Measurements from ENCODE around the gene MCOLN1. TPM values are rescaled to one million over a fixed set of nuclear protein-coding genes. Genes with fewer than 3 reads are reported as not detected.

MCOLN1 gene
- total and polyA plus RNA-seq, 9 of the 15 experiments (the other 6 are each of a cell fraction or from before 2014, with no cell fraction given), result 0.25 to 15.4 (median 7.1) TPM

DNA sequence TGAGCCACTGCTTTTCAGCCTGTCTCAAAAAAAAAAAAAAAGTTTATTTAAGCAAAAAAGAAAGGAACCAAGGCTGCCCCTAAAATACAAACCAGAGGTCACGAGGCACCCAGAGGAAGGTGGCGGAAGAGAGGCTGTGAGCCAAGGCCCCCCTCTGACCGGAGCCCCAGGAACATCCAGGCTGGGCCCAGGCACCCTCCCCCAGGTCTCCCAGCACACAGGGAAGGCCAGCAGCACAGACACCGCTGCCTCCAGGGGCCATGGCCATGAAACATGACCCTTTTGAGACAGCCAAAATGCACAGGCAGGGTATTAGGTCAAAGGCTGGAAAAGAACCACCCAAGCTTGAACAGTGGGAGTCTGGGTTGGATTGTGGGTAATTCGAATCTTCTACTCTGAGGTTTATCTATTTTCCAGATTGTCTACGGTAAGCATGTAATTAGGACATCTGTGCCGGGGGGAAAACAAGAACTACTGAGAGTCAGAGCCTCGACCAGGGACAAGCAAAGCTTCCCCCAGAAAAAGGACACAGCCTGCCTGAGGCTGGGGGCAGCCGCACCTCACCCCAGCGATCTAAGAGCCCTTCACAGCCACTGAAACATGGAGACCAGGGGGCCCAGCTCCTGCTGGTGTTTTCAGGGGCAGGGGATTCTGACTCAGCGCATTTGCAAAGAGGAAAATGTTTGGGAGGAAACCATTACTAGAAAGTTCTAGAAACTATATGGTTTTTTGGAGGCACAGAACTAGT is 42.0 kb upstream of the MCOLN1 start (continued):
- TF ChIP-seq, protein P1, sequence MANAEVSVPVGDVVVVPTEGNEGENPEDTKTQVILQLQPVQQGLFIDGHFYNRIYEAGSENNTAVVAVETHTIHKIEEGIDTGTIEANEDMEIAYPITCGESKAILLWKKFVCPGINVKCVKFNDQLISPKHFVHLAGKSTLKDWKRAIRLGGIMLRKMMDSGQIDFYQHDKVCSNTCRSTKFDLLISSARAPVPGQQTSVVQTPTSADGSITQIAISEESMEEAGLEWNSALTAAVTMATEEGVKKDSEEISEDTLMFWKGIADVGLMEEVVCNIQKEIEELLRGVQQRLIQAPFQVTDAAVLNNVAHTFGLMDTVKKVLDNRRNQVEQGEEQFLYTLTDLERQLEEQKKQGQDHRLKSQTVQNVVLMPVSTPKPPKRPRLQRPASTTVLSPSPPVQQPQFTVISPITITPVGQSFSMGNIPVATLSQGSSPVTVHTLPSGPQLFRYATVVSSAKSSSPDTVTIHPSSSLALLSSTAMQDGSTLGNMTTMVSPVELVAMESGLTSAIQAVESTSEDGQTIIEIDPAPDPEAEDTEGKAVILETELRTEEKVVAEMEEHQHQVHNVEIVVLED (CRISPR knock-in tag; IDR thresholded peaks at IDR 0.05), result no peak
- no peak for TF ChIP-seq ZNF263 (CRISPR knock-in tag; IDR thresholded peaks at IDR 0.05; ENCODE audit: borderline replicate concordance)
- TF ChIP-seq MAFK (IDR thresholded peaks at IDR 0.05; ENCODE audit: low read length), result peak; percentile 52; the same call in 1 of the 2 replicates
- no peak for TF ChIP-seq EHMT2 (IDR thresholded peaks at IDR 0.05)
- no peak for TF ChIP-seq ZC3H8 (IDR thresholded peaks at IDR 0.05)
- no peak for TF ChIP-seq ZNF77 (CRISPR knock-in tag; IDR thresholded peaks at IDR 0.05)
- no peak for TF ChIP-seq CREBBP (IDR thresholded peaks at IDR 0.05; ENCODE audit: low read depth, low read length)
- TF ChIP-seq ZNF232 (CRISPR knock-in tag; IDR thresholded peaks at IDR 0.05), result no peak
- no peak for TF ChIP-seq YY1 (IDR thresholded peaks at IDR 0.05; ENCODE audit: borderline replicate concordance in 1 of 3, control insufficient read depth in 1 of 3, extremely low read depth in 1 of 3, insufficient read depth in 3 of 3, insufficient read length in 1 of 3, insufficient replicate concordance in 2 of 3, low read depth in 1 of 3, low read length in 2 of 3)
- TF ChIP-seq, protein P2, sequence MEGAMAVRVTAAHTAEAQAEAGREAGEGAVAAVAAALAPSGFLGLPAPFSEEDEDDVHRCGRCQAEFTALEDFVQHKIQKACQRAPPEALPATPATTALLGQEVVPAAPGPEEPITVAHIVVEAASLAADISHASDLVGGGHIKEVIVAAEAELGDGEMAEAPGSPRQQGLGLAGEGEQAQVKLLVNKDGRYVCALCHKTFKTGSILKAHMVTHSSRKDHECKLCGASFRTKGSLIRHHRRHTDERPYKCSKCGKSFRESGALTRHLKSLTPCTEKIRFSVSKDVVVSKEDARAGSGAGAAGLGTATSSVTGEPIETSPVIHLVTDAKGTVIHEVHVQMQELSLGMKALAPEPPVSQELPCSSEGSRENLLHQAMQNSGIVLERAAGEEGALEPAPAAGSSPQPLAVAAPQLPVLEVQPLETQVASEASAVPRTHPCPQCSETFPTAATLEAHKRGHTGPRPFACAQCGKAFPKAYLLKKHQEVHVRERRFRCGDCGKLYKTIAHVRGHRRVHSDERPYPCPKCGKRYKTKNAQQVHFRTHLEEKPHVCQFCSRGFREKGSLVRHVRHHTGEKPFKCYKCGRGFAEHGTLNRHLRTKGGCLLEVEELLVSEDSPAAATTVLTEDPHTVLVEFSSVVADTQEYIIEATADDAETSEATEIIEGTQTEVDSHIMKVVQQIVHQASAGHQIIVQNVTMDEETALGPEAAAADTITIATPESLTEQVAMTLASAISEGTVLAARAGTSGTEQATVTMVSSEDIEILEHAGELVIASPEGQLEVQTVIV (CRISPR knock-in tag; IDR thresholded peaks at IDR 0.05; ENCODE audit: borderline replicate concordance), result no peak
- TF ChIP-seq MAZ (CRISPR knock-in tag; conservative IDR thresholded peaks at IDR 0.05 in 1 of 2, IDR thresholded peaks at IDR 0.05 in 1 of 2), result no peak
- no peak for TF ChIP-seq SMAD2 (IDR thresholded peaks at IDR 0.05; ENCODE audit: low read depth, low read length)
- no peak for TF ChIP-seq IRF9 (tag; IDR thresholded peaks at IDR 0.05)
- TF ChIP-seq MTF1 (CRISPR knock-in tag; IDR thresholded peaks at IDR 0.05; ENCODE audit: borderline replicate concordance), result no peak
- TF ChIP-seq RAD21 (CRISPR knock-in tag; conservative IDR thresholded peaks at IDR 0.05 in 1 of 2, IDR thresholded peaks at IDR 0.05 in 1 of 2), result 0 out of 4 replicates have a peak, but pooled peaks of 1 of the 2 experiments have one; percentile 5
- TF ChIP-seq SRSF7 (optimal IDR thresholded peaks at IDR 0.05; ENCODE audit: low read depth, low read length), result no peak
- peak; percentile 52; the same call in 1 of the 2 replicates for TF ChIP-seq MAFG (tag; conservative IDR thresholded peaks at IDR 0.05)
- TF ChIP-seq ZNF121 (CRISPR knock-in tag; conservative IDR thresholded peaks at IDR 0.05), result no peak
- TF ChIP-seq ZNF146 (CRISPR knock-in tag; IDR thresholded peaks at IDR 0.05; ENCODE audit: unreplicated experiment), result no peak

All from K562 (cell line).